Measurements from ENCODE around the gene PLPPR1.
"Not testable (repeated sequence)": the region's sequence is repeated elsewhere in the genome, so short reads cannot be mapped to it uniquely, and the experiment has no call there.

DNA sequence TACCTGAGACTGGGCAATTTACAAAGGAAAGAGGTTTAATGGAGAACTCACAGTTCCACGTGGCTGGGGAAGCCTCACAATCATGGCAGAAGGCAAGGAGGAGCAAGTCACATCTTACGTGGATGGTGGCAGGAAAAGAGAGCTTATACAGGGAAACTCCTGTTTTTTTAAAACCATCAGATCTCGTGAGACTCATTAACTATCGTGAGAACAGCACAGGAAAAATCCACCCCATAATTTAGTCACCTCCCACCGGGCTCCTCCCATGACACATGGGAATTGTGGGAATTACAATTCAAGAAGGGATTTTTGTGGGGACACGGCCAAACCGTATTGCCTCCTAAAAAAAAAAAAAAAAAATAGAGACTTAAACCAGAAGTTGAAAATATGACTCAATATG, 11.1 kb downstream of the PLPPR1 start:
- TF ChIP-seq, protein P1, sequence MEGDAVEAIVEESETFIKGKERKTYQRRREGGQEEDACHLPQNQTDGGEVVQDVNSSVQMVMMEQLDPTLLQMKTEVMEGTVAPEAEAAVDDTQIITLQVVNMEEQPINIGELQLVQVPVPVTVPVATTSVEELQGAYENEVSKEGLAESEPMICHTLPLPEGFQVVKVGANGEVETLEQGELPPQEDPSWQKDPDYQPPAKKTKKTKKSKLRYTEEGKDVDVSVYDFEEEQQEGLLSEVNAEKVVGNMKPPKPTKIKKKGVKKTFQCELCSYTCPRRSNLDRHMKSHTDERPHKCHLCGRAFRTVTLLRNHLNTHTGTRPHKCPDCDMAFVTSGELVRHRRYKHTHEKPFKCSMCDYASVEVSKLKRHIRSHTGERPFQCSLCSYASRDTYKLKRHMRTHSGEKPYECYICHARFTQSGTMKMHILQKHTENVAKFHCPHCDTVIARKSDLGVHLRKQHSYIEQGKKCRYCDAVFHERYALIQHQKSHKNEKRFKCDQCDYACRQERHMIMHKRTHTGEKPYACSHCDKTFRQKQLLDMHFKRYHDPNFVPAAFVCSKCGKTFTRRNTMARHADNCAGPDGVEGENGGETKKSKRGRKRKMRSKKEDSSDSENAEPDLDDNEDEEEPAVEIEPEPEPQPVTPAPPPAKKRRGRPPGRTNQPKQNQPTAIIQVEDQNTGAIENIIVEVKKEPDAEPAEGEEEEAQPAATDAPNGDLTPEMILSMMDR (IDR thresholded peaks at IDR 0.05), result not testable (repeated sequence)
- not testable (repeated sequence) for TF ChIP-seq ZFX (IDR thresholded peaks at IDR 0.05; ENCODE audit: borderline replicate concordance)
